NCI-H446 treated with DMSO at 0.1 percent for 48 hours (cell line): ENCODE data around the gene SCAANT1.

Experiments used
- DNase-seq: peaks from one replicate; lab custom pipeline; 2025; lab: John Stamatoyannopoulos, UW

Gene SCAANT1

DNA sequence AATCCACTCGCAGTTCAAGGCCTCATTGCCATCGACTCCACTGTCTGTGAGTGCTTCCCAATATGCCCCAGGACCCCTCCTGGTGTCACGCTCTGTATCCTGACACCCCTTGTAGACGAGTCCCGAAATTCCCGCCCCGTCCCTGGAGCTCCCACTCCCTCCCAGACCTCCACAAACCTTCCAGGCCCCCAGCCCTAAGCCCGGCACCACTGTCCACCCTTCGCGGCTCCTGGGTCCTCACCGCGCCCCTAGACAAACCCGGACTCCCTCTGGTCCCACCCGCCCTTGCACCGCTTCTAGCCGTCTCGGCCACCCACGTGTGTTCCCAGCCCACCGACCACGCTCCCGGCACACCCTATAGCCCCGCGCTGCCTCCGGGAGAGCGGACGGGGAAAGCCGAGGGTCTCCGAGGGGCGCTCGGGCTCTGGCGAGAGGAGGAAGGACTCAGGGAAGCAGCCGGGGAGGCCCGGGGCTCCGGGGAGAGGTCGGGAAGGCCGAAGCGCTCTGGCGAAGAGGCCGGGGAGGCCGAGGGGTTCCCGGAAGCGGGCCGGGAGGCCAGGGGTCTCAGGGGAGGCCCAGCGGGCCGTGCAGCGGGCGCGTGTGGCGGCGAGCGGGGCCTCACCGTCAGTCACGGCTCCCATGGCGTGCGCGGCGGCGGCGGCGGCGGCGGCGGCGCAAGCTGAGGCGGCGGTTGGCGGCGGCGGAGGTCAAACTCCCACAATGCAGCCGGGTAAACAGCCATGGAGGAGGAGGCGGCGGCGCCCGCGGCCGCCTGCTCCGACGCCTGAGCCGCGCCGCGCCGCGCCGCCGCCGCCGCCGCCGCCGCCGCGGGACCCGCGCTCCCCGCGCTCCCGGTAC, 48.8 kb downstream of the SCAANT1 start, which contains the start of the genes ATXN7 and THOC7:
TSS of gene ATXN7 (plus strand) at position 718 of the 858 bp plus-strand sequence. CDS start 48,732 bp downstream, outside the sequence.
TSS of gene THOC7 (minus strand) at position 656 of the 858 bp plus-strand sequence. CDS start at position 641, 15 bp downstream.
- no peak for DNase-seq

DNA sequence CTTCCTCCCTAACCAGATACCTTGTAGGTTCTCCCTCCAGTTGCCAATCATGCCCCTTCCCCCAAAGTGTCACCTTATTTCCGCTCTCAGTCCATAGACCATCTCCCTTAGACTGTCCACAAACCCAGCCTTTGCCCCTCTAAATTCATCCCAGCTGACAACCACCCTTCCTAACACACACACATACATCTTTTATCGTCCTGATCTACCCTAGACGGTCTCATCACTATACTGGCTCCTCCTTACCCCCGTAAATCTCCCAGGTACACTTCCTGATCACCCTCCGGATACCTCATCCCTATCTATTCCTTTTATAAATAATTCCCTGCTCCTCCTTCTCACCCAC, 49.4 kb downstream of the SCAANT1 start:
- no peak for DNase-seq
